ENCODE results near the gene COA7. TPM values are rescaled to one million over a fixed set of nuclear protein-coding genes. Genes with fewer than 3 reads are reported as not detected.

Gene COA7
- total RNA-seq, 1 donor from 2014 or later: 14.4 TPM

DNA sequence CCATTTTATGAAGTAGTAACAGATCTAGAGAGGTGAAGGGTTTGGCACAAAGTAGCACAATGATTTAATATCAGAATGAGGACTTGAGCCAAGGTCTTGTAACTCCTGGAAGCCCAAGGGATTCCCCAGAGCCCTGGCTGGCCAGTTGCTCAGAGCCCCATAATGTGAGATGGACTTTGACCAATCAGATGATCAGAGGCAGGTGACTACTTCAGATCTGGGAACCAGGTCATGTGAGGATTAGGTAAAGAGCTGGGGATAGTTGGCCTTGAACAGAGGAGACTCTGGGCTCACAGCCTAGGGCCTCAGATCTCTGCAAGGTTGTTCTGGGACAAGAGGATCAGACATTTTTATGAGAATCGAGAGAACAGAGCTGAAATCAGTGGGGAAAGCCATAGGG lies 46.2 kb downstream of the COA7 start:
- TF ChIP-seq, protein P1, sequence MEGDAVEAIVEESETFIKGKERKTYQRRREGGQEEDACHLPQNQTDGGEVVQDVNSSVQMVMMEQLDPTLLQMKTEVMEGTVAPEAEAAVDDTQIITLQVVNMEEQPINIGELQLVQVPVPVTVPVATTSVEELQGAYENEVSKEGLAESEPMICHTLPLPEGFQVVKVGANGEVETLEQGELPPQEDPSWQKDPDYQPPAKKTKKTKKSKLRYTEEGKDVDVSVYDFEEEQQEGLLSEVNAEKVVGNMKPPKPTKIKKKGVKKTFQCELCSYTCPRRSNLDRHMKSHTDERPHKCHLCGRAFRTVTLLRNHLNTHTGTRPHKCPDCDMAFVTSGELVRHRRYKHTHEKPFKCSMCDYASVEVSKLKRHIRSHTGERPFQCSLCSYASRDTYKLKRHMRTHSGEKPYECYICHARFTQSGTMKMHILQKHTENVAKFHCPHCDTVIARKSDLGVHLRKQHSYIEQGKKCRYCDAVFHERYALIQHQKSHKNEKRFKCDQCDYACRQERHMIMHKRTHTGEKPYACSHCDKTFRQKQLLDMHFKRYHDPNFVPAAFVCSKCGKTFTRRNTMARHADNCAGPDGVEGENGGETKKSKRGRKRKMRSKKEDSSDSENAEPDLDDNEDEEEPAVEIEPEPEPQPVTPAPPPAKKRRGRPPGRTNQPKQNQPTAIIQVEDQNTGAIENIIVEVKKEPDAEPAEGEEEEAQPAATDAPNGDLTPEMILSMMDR (IDR thresholded peaks at IDR 0.05): no peak
- Histone ChIP-seq H3K27me3 (ENCODE audit: low read depth) (no peaks in the 10 kb centered on the region), H3K27ac (no peak overlapping the region), H3K4me1 (no peaks in the 10 kb centered on the region), H3K4me3 (no peak overlapping the region), H3K9me3 (no peaks in the 10 kb centered on the region), H3K36me3 (no peaks in the 10 kb centered on the region)
- ATAC-seq (no peak), DNase-seq (no peak)
- intact Hi-C loops (cut with DNase I): no loop called here

DNA sequence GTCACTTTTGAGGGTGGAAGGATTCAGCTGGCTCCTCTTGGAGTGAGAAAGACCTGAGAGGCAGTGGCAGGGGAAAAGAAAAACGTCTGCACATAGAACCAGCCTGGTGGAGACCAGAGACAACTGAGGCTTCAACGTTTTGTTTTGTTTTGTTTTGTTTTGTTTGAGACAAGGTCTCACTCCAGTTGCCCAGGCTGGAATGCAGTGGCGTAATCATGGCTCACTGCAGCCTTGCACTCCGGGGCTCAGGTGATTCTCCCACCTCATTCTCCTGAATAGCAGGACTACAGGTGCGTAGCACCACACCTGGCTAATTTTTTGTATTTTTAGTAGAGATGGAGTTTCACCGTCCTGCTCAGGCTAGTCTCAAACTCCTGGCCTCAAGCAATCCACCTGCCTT lies 52.9 kb downstream of the COA7 start:
- Histone ChIP-seq H3K36me3 (no peaks in the 10 kb centered on the region), H3K27me3 (ENCODE audit: low read depth) (no peaks in the 10 kb centered on the region), H3K4me1 (no peaks in the 10 kb centered on the region), H3K4me3 (no peak overlapping the region), H3K9me3 (no peaks in the 10 kb centered on the region), H3K27ac (no peak overlapping the region)
- TF ChIP-seq, protein P1 (IDR thresholded peaks at IDR 0.05): no peak
- DNase-seq: no peak
- ATAC-seq: no peak
- intact Hi-C loops (cut with DNase I): no loop called here

DNA sequence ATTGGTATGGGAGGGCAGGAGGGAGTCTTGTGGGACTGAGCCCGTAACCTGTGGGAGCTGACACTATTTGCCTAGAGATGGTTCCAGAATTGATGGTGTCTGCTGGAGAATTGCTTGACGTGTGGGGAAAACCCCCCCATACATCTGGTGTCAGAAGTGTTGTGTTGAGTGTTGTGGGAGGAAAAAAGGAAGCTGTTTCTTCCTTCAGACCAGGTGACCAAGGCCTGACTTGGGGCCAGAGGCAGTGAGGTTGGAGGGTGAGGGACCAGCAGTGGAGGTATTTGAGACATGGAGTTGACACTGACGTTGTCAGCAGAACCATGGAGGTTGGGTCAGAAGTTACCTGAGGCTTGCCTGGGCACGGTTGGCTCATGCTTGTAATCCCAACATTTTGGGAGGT lies 56.8 kb downstream of the COA7 start:
- Histone ChIP-seq H3K4me1 (peaks cover 4% of the 10 kb centered on the region), H3K36me3 (no peaks in the 10 kb centered on the region), H3K9me3 (no peaks in the 10 kb centered on the region), H3K27ac (no peak overlapping the region), H3K27me3 (ENCODE audit: low read depth) (no peaks in the 10 kb centered on the region), H3K4me3 (no peak overlapping the region)
- no peak for ATAC-seq
- intact Hi-C loops (cut with DNase I): no loop called here
- no peak for DNase-seq
- TF ChIP-seq, protein P1 (IDR thresholded peaks at IDR 0.05): no peak

- DNase-seq (no peak), ATAC-seq (no peak)
- H3K4me3 ChIP-seq: no peak overlapping the region
- TF ChIP-seq, protein P1 (IDR thresholded peaks at IDR 0.05): no peak
- no peaks in the 10 kb centered on the region for H3K36me3 ChIP-seq
- no peak overlapping the region for H3K27ac ChIP-seq
- peaks cover 4% of the 10 kb centered on the region for H3K4me1 ChIP-seq
- no peaks in the 10 kb centered on the region for H3K27me3 ChIP-seq (ENCODE audit: low read depth)
- intact Hi-C loops (cut with DNase I): no loop called here
- no peaks in the 10 kb centered on the region for H3K9me3 ChIP-seq
These were observed 57.5 kb downstream of the COA7 start for GRCh38 chr1:52640697-52641096.

GRCh38 chr1:52637946-52638345 lies 60.2 kb downstream of the COA7 start:
- Histone ChIP-seq H3K36me3 (no peaks in the 10 kb centered on the region), H3K9me3 (no peaks in the 10 kb centered on the region), H3K4me3 (no peak overlapping the region), H3K27ac (peak overlapping the region; percentile 63), H3K27me3 (ENCODE audit: low read depth) (peaks cover 16% of the 10 kb centered on the region), H3K4me1 (peaks cover 4% of the 10 kb centered on the region)
- no peak for ATAC-seq
- TF ChIP-seq, protein P1 (IDR thresholded peaks at IDR 0.05): no peak
- DNase-seq: no peak
- intact Hi-C loops (cut with DNase I): no loop called here

All from lower lobe of right lung (tissue), 2 donors.